ENCODE results near the gene ZNF639.

DNA sequence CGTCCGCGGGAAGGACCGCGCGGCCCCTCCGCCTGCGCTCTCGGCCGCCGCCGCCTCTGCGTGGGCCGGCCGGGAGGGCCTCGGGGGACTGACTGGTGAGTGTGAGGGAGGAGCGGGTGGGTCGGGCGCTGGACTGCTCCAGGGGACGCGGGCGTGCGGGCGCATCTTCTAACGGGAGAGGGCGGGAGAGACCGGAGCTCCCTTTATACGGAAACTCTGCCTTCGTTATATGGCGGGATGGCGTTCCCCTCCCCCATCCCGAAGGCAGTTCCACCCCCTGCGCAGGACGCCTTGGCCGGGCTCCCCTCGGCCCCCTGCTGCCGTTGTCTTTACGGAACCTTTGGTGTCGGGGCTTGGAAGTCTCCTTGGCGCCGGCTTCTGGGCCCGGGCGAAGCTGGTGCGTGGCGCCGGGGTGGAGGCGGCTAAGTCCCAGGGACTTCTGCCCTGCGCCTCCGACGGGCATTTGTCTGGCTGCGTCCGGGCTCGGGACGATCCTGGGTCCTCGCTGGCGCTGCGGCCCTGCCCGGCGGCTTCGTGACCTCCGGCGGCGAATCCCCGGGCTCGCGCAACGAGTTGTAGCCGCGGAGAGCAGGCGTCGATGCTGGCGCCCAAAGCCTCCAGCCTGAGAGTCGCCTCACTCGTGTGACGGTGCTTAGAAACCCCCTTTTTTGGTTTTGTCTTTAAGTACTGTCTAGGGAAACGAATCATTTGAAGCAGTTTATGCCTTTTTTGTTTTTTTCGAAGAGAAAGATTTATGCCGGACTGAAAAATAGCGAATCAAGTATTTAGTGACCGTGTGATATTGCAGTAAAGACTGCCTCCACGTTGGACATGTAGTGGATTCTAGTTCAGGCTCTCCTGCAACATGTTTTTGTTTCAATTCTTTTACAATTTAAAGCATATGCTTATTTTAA lies 623 bp downstream of the ZNF639 start:
- TF ChIP-seq TOX (CRISPR knock-in tag; IDR thresholded peaks at IDR 0.05; ENCODE audit: borderline replicate concordance) (no peak), ARNTL (CRISPR knock-in tag; IDR thresholded peaks at IDR 0.05; ENCODE audit: borderline replicate concordance, low read depth) (no peak), ZNF565 (CRISPR knock-in tag; conservative IDR thresholded peaks at IDR 0.05; ENCODE audit: low read depth) (no peak), PATZ1 (CRISPR knock-in tag; IDR thresholded peaks at IDR 0.05; ENCODE audit: borderline replicate concordance) (no peak), GLIS3 (CRISPR knock-in tag; IDR thresholded peaks at IDR 0.05) (no peak), RARB (CRISPR knock-in tag; IDR thresholded peaks at IDR 0.05) (no peak), ZFP3 (CRISPR knock-in tag; IDR thresholded peaks at IDR 0.05) (no peak), POU6F1 (CRISPR knock-in tag; IDR thresholded peaks at IDR 0.05; ENCODE audit: borderline replicate concordance, low read depth) (no peak)
- TF ChIP-seq, protein P1, sequence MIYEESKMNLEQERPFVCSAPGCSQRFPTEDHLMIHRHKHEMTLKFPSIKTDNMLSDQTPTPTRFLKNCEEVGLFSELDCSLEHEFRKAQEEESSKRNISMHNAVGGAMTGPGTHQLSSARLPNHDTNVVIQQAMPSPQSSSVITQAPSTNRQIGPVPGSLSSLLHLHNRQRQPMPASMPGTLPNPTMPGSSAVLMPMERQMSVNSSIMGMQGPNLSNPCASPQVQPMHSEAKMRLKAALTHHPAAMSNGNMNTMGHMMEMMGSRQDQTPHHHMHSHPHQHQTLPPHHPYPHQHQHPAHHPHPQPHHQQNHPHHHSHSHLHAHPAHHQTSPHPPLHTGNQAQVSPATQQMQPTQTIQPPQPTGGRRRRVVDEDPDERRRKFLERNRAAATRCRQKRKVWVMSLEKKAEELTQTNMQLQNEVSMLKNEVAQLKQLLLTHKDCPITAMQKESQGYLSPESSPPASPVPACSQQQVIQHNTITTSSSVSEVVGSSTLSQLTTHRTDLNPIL (CRISPR knock-in tag; IDR thresholded peaks at IDR 0.05; ENCODE audit: low read depth) = no peak

Data from SK-N-SH treated with all-trans-retinoic acid at 6 μM for 48 hours (cell line).